T47D (cell line): Measurements from ENCODE around the gene USP32.
"Not testable (repeated sequence)": the region's sequence is repeated elsewhere in the genome, so short reads cannot be mapped to it uniquely, and the experiment has no call there.

Source experiments
- DNase-seq, 2 experiments: peaks; one replicate each; pipeline versions ENCODE4 v3.0.0 to v3.0.0-alpha.2; 2011 to 2012; ENCODE audit warnings: low read depth in 1 of 2, low spot score in 1 of 2
- JUND ChIP-seq: IDR thresholded peaks from 2 replicates; pipeline ENCODE4 v1.6.1; 2012; ENCODE audit warnings: low read depth
- in situ Hi-C: cut with HindIII; loops from 2 replicates; pipeline ENCODE4 v1.10.0; 2016; ENCODE audit warnings: low sequenced_read_pairs, low pct_unique_long_range_greater_than_20kb

USP32 gene

DNA sequence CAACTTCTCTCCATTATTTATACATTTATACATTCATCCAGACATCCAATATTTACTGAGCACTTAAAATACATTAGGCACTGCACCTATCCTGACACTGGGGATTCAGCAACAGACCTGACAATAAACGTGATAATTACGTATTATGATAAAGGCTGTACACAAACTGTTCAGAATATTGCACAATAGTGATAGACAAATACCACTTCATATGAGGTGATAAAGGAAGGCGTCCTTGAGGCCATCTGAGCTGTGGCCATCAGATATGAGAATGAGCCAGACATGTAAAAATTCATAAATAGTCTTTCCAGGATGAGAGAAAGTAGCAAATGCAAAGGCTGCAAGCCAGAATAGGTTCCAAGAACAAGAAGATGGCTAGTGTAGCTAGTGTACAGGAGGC lies 8.6 kb downstream of the USP32 start:
- no peak for DNase-seq

DNA sequence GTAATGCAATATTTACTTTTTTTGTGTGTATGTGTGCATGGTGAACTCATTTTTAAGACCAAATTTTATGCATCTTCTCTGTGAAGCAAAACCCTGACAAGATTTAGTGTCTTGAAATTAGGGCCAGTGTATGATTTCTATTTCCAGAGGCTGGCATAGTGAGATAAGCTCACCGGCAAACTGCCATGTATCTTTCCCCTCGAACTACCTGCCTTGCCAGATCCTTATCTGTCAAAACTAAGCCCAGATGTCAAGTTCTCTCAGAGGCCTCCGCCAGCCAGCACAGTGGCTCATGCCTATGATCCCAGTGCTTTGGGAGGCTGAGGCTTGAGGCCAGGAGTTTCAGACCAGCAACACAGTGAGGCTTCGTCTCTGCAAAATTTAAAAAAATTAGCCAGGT lies 10.0 kb downstream of the USP32 start:
- in situ Hi-C loops = no loop called here
- TF ChIP-seq JUND = no peak
- no peak for DNase-seq

More for the DNA sequence above, 8.6 kb downstream of the USP32 start:
- in situ Hi-C loops = no loop called here
- no peak for TF ChIP-seq JUND

DNA sequence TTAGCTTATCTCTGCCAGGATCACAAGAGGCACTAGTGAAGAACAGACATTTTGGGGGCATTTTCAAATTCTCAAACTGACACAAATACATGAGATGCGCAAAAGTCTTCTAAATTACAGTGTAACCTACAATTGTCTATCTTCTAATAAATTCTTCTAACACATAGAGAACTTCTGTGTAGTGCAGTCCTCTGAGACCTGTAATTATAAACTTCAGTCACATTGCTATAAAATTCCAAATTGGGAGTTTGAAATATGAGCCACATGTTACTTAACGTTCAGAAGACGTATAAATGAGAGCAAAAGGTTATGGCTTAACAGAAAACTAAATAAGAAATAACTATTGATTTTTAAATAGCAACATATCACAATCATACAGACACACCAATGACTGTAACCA lies 12.5 kb downstream of the USP32 start:
- in situ Hi-C loops, DNase-seq: not testable (repeated sequence)

DNA sequence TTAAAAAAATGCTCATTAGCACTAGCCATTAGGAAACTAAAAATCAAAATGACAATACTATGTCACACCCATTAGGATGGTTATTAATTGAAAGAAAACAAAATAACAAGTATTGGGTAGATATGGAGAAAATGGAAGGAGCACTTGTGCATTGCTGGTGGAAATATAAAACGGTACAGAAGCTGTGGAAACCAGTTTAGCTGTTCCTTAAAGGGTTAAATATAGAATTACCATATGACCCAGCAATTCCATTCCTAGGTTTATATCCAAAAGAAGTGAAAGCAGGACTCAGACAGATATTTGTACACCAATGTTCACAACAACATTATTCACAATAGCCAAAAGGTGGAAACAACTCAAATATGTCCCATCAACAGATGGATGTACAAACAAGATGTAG lies 13.7 kb downstream of the USP32 start:
- DNase-seq, in situ Hi-C loops: not testable (repeated sequence)

DNA sequence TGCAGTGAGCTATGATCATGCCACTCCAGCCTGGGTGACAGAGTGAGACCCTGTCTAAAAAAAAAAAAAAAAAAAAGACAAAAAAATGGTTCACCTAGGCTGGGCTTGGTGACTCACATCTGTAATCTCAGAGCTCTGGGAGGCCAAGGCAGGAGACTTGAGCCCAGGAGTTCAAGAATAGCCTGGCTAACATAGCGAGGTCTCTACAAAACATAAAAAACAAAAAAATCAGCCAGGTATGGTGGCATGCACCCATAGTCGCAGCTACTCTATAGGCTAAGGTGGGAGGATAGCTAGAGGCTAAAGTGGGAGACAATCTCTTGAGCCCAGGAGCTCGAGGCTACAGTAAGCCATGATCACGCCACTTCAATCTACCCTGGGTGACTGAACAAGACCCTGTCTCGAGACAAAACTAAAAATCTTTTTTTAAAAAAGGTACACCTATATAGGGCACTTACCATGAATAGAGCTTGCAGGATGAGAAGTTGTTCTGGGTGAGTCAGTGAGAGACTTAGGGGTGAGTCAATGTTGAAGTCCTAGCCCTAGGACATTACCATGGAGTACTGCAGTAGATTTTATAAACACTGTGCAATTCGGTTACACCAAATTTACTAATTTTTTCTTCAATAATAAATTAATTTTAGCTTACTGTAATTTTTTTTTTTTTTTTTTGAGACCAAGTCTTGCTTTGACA lies 19.0 kb downstream of the USP32 start:
- no peak for DNase-seq
- in situ Hi-C loops = no loop called here
- no peak for TF ChIP-seq JUND

DNA sequence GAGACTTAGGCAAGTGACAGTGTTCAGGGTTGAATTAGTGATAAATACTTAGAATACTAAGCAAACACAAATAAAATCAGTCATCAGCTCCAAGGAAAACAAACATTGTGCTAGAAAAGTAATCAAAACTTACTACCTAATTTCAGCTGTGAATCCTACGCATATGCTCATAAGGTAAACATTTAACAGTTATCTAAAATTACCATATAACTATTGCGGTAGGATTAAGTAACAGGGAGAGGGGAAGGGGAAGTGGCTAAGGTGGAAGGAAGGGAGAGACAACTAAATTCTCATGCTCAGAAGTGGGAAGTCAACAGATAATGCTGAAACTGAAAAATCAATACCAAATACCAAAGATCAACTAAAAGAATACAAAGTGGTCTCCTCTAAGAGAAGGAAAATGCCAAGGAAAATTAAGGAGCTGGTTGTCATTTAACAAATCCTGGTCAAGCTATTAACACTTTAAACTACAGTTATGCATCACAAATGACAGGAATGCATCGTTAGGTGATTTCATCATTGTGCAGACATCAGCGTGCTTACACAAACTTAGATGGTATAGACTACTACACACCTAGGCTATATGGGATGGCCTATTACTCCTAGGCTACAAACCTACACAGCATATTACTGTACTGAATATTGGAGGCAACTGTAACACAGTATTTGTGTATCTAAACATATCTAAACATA lies 20.0 kb downstream of the USP32 start:
- peak in 1 of 2 experiments; percentile 33 for DNase-seq
- in situ Hi-C loops = no loop called here
- no peak for TF ChIP-seq JUND

DNA sequence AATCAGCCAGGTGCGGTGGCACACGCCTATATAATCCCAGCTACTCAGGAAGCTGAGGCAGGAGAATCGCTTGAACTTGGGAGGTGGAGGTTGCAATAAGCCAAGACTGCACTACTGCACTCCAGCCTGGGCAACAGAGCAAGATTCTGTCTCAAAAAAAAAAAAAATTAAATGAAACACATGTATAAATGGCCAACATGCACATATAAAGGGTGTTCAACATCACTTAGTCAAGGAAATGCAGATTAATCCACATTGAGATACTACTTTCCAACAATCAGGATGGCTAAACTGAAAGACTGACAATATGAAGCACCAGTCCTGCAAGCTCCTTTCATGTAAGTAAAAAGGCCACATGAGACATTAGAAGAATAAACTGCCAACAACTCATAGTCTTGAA lies 20.5 kb downstream of the USP32 start:
- in situ Hi-C loops = no loop called here
- DNase-seq = no peak
- TF ChIP-seq JUND = no peak

DNA sequence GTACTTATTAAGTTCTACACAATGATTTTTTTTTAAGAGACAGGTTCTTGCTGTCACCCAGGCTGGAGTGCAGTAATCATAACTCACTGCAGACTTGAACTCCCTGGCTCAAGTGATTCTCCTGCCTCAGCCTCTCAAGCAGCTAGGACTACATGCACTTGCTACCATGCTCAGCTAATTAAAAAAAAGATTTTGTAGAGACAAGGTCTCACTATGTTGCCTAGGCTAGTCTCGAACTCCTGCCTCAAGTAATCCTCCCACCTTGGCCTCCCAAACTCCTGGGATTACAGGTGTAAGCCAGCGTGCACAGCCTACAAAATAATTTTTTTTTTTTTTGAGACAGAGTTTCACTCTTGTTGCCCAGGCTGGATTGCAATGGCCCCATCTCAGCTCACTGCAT lies 22.2 kb downstream of the USP32 start:
- DNase-seq = no peak
- no peak for TF ChIP-seq JUND
- in situ Hi-C loops = no loop called here

DNA sequence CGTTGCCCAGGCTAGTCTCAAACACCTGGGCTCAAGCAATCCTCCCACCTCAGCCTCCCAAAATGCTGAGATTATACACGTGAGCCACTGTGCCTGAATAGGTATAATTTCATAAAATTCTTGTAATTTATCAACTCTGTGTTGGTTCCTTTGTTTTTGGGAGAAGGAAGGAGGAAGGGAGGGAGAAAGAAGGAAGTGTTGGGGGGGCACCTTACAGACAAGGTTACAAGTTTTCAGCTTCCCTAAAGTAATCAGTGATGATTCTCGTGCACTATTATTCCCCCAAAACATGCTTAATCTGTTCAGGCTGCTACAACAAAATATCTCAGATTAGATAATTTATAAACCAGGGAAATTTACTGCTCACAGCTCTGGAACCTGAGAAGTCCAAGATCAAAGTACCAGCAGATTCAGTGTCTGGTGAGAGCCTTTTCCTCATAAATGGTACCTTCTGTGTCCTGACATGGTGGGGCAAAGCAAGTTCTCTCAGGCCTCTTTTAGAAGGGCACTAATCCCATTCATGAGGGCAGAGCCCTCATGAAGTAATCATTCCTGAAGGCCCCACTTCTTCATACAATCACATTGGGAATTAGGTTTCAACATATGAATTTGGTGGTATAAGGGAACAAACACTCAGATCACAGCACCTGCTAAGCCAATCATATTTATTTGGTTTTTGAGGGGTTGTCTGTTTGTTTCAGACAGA lies 28.1 kb downstream of the USP32 start:
- no peak for DNase-seq
- TF ChIP-seq JUND = no peak
- in situ Hi-C loops = no loop called here

DNA sequence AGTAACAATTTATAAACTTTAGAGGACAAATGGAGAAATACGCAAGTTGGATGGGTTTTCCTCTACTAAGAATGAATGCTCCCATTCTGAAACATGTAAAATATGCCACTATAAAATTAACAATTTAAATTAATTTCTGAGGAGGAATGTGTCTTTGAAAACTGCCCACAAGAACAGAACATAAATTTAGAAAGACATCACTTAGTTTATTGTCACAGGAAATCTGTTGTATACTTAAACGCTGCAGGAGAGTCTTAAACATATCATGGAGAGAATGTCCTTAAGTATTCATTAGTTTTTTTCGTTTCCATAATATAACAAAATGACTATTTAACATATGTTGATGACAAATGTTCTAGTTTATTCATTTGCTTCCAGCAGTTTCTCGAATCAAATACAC lies 29.6 kb downstream of the USP32 start:
- in situ Hi-C loops = no loop called here
- TF ChIP-seq JUND = no peak
- no peak for DNase-seq

DNA sequence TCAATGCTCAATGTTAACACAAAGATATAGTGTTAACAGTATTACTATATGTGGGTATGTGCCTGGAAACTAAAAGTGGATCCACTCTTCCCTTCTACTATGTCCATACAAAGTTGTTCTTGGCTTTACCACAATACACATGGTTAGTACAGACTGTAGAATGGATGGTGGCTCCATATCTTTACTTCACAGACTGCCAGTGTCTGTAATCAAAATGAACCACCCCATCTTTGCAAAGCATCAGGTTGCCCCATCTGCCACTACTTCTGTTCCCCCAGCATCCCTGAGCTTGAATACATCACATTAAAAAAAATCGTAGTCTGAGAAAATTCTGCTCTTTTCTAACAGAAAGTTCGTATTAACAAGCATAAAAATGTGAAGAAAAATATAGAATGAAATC lies 30.0 kb downstream of the USP32 start:
- in situ Hi-C loops = no loop called here
- DNase-seq = no peak
- no peak for TF ChIP-seq JUND

DNA sequence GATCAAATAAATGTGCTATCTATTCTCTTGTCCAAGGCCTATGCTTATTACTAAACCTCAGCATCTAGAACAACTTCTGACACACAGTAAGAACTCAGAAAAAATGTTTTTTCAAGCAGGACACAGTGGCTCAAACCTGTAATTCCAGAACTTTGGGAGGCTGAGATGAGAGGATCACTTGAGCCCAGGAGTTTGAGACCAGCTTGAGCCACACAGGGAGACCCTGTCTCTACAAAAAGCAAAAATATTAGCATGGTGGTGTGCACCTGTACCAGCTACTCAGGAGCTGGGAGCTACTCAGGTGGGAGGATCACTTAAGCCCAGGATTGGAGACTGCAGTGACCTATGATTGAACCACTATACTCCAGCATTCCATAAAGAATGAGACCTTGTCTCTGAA lies 32.5 kb downstream of the USP32 start:
- in situ Hi-C loops = no loop called here
- no peak for DNase-seq

DNA sequence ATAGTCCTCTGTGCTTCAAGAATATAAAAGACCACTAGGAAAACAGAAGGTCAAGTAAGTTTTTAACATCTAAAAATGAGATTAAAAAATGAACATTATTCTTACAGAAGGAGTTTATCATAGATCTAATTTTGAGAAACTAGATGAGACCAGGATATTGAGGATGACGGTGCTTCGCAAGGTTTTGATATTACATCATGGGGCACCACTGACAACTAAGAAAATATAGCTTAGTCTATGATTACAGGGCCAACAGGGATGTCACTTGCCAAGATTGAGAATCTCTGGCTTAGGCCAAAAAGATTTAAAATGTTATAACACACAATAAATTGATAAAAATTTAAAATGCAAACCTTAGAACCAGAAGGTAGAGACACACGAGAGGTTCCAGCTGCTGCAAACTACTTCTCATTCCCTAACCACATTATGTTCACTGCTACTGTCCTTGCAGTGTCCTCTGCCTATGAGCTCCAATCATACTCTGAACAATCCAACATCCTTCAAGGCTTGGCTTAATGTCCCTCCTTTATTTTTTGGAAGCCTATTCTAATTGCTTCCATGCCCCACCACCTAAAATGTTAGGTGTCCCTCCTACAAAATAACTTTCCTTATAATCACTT lies 33.2 kb downstream of the USP32 start:
- in situ Hi-C loops = no loop called here
- TF ChIP-seq JUND = no peak
- no peak for DNase-seq

More for the DNA sequence above, 32.5 kb downstream of the USP32 start:
- no peak for TF ChIP-seq JUND
